HUES64 (cell line): ENCODE data around the gene CDCA3.
A peak's percentile ranks its signal among the peaks of the same experiment; 100 is the strongest.

Experiments
- H3K27ac ChIP-seq: 2 replicates; pipeline ENCODE4 v1.7.0; 2013; ENCODE audit warnings: low read depth, low read length, inconsistent platforms
- H3K27me3 ChIP-seq: 2 replicates; pipeline ENCODE4 v1.6.1; 2013; ENCODE audit warnings: mild to moderate bottlenecking, low read length; ENCODE audit not compliant: insufficient read depth
- H3K36me3 ChIP-seq: 2 replicates; pipeline ENCODE4 v1.6.1; 2013; ENCODE audit warnings: mild to moderate bottlenecking, low read length; ENCODE audit not compliant: insufficient read depth
- H3K4me1 ChIP-seq: 2 replicates; pipeline ENCODE4 v1.6.1; 2013; ENCODE audit warnings: mild to moderate bottlenecking, low read length, moderate library complexity; ENCODE audit not compliant: insufficient read depth
- H3K4me3 ChIP-seq: 2 replicates; pipeline ENCODE4 v1.5.1; 2013; ENCODE audit warnings: mild to moderate bottlenecking, low read length, moderate library complexity
- H3K9ac ChIP-seq: 2 replicates; pipeline ENCODE4 v1.6.1; 2013; ENCODE audit warnings: mild to moderate bottlenecking, low read depth, low read length
- H3K9me3 ChIP-seq: 2 replicates; pipeline ENCODE4 v1.6.1; 2013; ENCODE audit warnings: low read depth, low read length; ENCODE audit not compliant: insufficient read depth
- WGBS: fragments of 150-250, 120-280 bp; methylation state at CpG from one replicate; pipeline ENCODE4 v1.1.7; 2013; ENCODE audit warnings: missing lambda C conversion rate; 5-methylcytosine and 5-hydroxymethylcytosine counted together

Gene CDCA3

DNA sequence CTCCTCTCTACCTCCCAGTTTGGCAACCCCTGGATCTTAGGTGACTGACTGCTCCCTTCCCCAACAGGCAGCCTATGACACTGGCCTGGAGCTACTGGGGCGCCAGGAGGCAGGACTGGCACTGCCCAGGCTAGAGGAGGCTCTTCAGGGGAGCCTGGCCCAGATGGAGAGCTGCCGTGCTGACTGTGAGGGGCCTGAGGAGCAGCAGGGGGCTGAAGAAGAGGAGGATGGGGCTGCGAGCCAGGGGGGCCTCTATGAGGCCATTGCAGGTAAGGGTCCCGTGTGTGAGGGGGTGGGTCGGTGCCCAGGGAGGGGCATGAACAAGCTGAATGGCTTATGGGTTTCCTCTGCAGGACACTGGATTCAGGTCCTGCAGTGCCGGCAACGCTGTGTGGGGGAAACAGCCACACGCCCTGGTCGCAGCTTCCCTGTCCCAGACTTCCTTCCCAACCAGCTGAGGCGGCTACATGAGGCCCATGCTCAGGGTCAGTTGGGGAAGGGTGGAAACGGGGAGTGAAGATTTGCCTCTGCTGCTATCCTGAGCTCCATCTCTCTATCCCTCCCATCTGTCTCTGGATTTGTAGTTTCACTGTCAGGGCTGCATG is 20.7 kb downstream of the CDCA3 start:
- H3K27ac ChIP-seq = no peak overlapping the region

DNA sequence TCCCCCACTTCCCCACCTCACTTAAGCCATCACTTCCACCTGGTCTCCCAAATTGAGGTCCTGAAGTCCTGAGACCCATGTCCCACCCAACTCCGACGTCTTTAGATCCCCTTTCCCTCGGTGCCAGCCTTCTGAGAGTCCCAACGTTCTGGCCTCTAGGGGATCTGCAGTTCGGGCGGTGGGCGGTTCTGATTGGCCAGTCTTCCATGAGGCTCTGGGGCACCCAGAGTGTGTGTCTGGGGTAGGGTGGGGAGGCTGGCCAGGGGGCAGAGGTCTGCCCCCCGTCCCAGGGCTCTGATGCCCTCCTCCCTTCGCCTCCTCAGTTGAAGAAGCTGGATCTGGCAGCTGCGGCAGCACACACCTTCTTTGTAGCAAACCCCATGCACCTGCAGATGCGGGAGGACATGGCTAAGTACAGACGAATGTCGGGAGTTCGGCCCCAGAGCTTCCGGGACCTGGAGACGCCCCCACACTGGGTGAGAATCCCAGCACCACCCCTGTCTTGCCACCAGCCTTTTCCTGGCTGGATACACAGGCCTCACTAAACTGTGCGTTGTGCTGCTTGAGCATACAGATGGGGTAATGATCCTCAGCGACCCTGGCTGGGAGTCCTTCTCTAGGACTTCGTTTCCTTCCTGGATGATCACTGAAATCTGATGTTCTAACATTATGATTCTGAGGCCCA is 21.4 kb downstream of the CDCA3 start:
- no peaks in the 10 kb centered on the region for H3K9me3 ChIP-seq
- 31% methylated on average over 19 of the region's 19 CpGs for WGBS
- peaks cover 11% of the 10 kb centered on the region for H3K4me1 ChIP-seq
- H3K9ac ChIP-seq = peak overlapping the region; percentile 91
- peaks cover 8% of the 10 kb centered on the region for H3K27me3 ChIP-seq
- peak overlapping the region; percentile 97 for H3K4me3 ChIP-seq
- H3K27ac ChIP-seq = peak overlapping the region; percentile 56; the same call in 1 of the 2 replicates
- peaks cover 43% of the 10 kb centered on the region for H3K36me3 ChIP-seq

More for the DNA sequence above, 20.7 kb downstream of the CDCA3 start:
- WGBS = 89% methylated on average over 11 of the region's 11 CpGs
- peaks cover under 1% of the 10 kb centered on the region; the same call in 1 of the 2 replicates for H3K27me3 ChIP-seq
- no peak overlapping the region for H3K9ac ChIP-seq
- H3K4me3 ChIP-seq = peak overlapping the region; percentile 97; the same call in 1 of the 2 replicates
- peaks cover 49% of the 10 kb centered on the region for H3K36me3 ChIP-seq
- peaks cover 11% of the 10 kb centered on the region for H3K4me1 ChIP-seq
- no peaks in the 10 kb centered on the region for H3K9me3 ChIP-seq

DNA sequence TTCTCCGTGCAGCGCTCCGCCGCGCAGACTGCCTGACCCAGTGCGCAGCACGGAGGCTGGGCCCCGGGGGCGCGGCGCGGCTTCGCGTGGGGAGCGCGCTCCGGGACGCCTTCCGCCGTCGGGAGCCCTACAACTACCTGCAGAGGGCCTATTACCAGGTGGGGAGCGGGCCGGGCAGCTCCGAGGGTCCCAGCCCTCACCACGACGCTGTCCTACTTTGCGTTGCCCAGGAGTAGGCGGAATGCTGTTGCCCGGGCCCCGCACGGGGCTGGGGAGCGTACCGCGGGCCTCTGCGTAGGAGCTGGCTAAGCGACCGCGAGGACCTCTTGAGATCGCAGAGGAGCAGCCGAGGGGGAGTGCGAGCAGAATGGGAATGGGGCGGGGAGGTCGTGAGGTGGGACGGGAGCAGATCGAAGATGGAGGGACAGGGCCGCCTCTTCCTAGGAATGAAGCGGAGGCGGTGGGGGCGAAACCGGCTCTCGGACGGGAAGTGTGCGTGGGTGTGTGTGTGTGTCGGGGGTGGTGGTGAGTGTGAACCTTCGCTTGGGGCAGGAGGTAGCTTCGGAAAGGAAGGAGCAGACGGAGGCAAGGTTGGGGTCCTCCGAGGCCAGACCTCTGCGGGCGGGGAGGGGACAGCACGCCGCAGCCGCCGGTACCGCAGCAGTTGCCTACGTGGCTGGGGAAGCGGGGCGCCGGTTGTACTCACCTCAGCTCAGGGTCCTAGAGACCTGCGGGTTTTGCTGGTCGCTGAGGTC is 22.1 kb downstream of the CDCA3 start:
- WGBS = under 1% methylated on average over 71 of the region's 71 CpGs
- Histone ChIP-seq H3K9ac (peak overlapping the region; percentile 91), H3K27me3 (peaks cover 13% of the 10 kb centered on the region), H3K36me3 (peaks cover 37% of the 10 kb centered on the region), H3K27ac (peak overlapping the region; percentile 56), H3K4me3 (peak overlapping the region; percentile 97), H3K4me1 (peaks cover 11% of the 10 kb centered on the region), H3K9me3 (no peaks in the 10 kb centered on the region)

DNA sequence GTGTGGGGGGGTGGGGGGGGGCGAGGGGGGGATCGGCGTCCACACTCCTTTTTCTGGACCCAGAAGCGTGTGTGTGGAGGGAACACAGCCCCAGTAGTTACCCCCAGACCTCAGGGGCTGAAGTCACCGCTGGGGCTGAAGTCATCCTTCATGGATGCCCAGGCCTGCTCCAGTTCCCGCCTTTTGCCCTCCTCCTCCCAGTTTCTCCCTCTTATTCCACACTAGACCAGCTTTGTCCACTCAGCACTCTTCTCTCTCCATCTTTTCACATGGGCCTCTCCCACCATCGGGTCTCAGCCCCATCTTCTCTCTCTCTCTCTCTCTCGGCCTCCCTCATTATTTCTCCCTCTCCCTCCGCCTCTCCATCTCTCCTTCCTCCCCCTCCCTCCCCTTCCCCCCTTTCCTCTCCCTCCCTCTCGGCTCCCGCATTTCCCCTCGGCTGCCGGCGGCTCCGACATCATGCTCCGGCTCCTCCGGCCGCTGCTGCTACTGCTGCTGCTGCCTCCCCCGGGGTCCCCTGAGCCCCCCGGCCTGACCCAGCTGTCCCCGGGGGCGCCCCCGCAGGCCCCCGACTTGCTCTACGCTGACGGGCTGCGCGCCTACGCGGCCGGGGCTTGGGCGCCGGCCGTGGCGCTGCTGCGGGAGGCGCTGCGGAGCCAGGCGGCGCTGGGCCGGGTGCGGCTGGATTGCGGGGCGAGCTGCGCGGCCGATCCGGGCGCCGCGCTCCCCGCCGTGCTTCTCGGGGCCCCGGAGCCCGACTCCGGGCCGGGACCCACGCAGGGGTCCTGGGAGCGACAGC is 22.9 kb downstream of the CDCA3 start, which contains the start of gene P3H3:
TSS of gene P3H3 (plus strand) at position 426 of the 799 bp plus-strand sequence. CDS start at position 460, 34 bp downstream.
- Histone ChIP-seq H3K27me3 (peaks cover 15% of the 10 kb centered on the region), H3K27ac (peak within 1 kb of the TSS; percentile 56), H3K4me1 (peaks cover 14% of the 10 kb centered on the region), H3K9me3 (no peaks in the 10 kb centered on the region), H3K9ac (peak within 1 kb of the TSS; percentile 91), H3K36me3 (peaks cover 29% of the 10 kb centered on the region), H3K4me3 (peak within 1 kb of the TSS; percentile 97)
- WGBS = 2% methylated on average over 59 of the region's 60 CpGs

DNA sequence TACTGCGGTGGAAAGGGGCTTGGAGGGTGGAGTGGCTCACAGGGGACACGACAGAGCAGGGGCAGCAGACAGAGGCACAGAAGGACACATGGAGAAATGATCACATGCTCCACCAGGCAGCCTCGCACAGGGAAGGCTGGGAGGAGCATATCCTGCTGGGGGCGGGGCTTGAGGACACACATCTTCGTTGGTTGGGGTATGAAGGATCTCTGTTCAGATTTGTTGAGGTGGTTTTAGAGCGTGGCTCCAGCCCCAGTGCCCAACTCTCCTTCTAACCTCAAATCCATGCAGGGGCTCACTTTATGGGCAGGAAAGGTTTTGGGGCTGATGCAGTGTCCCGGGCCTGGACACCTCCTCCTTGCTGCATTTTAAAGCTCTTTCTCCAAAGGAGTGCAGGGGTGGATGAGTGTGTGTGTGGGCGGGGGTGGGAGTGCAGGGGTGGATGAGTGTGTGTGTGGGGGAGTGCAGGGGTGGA is 23.6 kb downstream of the CDCA3 start:
- H3K27ac ChIP-seq = peak overlapping the region; percentile 33
- no peak overlapping the region; the same call in 1 of the 2 replicates for H3K9ac ChIP-seq
- H3K4me1 ChIP-seq = peaks cover 21% of the 10 kb centered on the region
- no peaks in the 10 kb centered on the region for H3K9me3 ChIP-seq
- H3K36me3 ChIP-seq = peaks cover 26% of the 10 kb centered on the region
- WGBS = 7% methylated on average over 6 of the region's 8 CpGs
- H3K4me3 ChIP-seq = peak overlapping the region; percentile 28; the same call in 1 of the 2 replicates
- peaks cover 20% of the 10 kb centered on the region for H3K27me3 ChIP-seq

DNA sequence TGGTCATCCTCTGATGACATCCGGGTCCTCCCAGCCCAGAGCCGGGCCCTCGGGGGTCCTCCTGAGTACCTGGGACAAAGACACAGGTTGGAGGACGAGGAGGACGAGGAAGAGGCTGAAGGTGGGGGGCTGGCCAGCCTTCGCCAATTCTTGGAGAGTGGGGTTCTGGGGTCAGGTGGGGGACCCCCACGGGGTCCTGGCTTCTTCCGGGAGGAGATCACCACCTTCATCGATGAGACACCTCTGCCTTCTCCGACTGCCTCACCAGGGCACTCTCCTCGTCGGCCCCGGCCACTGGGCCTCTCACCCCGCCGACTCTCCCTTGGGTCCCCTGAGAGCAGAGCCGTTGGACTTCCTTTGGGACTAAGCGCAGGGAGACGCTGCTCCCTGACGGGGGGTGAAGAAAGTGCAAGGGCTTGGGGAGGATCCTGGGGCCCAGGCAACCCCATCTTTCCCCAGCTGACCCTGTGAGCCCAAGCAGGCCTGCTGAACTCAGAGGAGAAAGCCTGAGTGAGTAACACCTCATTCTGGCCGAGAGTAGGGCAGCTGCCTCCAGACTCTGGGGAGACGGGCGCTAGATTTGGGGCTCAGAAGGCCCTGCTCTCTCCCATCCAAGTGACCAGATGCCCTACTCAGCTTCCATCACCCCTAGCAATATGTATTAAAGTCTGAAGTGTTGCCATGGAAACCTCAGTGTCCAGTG is 24.2 kb downstream of the CDCA3 start:
- peaks cover 27% of the 10 kb centered on the region for H3K4me1 ChIP-seq
- peaks cover 21% of the 10 kb centered on the region for H3K36me3 ChIP-seq
- peaks cover 25% of the 10 kb centered on the region for H3K27me3 ChIP-seq
- no peak overlapping the region for H3K4me3 ChIP-seq
- 82% methylated on average over 22 of the region's 22 CpGs for WGBS
- H3K9me3 ChIP-seq = no peaks in the 10 kb centered on the region
- peak overlapping the region; percentile 33 for H3K27ac ChIP-seq
- H3K9ac ChIP-seq = no peak overlapping the region; the same call in 1 of the 2 replicates

DNA sequence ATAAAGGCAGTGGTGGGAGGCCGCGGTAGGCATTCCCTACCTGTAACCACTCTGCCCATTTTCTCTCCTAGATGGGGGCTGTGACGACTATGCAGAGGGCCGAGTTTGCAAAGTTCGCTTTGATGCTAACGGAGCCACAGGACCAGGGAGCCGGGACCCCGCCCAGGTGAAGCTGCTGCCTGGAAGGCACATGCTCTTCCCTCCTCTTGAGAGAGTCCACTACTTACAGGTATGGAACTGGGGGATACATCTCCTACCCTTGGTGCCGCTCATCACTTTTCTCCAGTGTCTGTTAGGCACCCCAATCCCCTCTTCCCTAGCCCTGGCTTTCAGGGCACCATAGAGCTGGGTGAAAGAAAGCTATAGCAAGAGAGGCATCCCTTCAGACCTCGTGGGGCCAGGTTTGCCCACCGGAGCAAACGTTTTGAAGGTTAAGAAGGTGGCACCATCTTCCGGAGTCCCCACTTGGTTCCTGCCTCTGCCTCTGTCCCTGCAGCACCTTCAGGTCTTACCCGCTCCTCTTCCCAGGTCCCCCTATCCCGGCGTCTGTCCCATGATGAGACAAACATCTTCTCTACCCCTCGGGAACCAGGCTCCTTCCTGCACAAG is 24.9 kb downstream of the CDCA3 start:
- H3K9me3 ChIP-seq = no peaks in the 10 kb centered on the region
- 63% methylated on average over 17 of the region's 17 CpGs for WGBS
- H3K27me3 ChIP-seq = peaks cover 26% of the 10 kb centered on the region
- peaks cover 15% of the 10 kb centered on the region for H3K36me3 ChIP-seq
- H3K4me1 ChIP-seq = peaks cover 28% of the 10 kb centered on the region
- H3K9ac ChIP-seq = no peak overlapping the region
- H3K27ac ChIP-seq = no peak overlapping the region
- no peak overlapping the region for H3K4me3 ChIP-seq

DNA sequence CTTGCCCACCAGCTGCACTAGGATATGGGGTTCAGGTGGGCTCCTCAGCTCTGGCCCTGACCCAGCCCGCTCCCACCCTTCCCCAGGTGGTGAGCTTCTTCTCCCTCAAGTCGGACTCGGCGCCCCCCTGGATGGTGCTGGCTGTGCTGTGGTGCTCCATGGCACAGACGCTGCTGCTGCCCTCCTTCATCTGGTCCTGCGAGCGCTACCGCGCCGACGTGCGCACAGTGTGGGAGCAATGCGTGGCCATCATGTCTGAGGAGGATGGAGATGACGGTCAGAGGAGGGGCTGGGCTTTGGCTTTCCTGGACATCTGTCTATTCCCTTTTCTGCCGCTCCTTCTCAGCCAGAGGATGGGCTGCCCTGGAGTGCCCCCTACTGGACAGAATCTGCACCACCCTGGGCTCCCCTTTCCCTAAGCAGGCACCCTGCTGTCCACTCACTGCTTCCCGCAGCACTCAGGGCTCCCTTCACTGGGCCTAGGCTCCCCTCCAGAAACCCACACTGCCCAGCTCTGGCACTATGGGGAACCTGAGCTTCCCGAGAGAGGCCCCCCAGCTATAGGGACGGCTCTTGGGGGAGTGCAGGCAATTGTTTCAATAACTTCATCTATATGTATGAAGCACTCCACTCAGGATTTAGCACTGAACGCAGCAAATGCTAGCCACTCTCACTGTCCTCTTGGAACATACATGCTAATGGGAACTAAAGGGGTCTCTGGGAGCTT is 25.5 kb downstream of the CDCA3 start:
- peak overlapping the region; percentile 42 for H3K4me3 ChIP-seq
- H3K36me3 ChIP-seq = peaks cover 8% of the 10 kb centered on the region
- WGBS = 6% methylated on average over 18 of the region's 19 CpGs
- peaks cover 35% of the 10 kb centered on the region for H3K4me1 ChIP-seq
- H3K27ac ChIP-seq = no peak overlapping the region
- peaks cover 26% of the 10 kb centered on the region for H3K27me3 ChIP-seq
- no peaks in the 10 kb centered on the region for H3K9me3 ChIP-seq
- no peak overlapping the region for H3K9ac ChIP-seq

DNA sequence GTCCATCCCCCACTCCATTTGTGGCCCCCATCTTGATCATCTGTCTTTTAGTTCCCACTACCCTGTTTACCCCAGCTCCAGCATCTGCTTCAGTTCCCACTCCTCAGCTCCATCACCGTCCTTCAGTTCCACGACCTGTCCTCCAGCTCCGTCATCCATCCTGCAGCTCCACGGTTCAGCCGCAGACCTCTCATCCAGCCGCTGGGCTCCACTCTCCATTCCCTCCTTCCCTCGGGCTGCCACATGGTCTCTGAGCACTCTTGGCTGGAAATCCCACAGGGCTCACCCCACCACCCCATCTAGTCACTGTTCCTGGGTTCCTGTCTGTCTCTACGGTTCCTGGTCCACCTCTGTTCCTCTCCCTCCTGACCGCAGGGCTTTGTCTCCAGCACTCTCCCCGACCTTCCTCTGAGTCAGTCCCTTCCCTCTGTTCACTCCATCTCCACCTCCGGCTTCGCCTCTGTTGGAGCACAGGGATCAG is 26.1 kb downstream of the CDCA3 start:
- H3K9ac ChIP-seq = no peak overlapping the region
- peaks cover 38% of the 10 kb centered on the region for H3K4me1 ChIP-seq
- 27% methylated on average over 12 of the region's 12 CpGs for WGBS
- H3K27ac ChIP-seq = no peak overlapping the region
- no peaks in the 10 kb centered on the region for H3K9me3 ChIP-seq
- peaks cover 29% of the 10 kb centered on the region for H3K27me3 ChIP-seq
- peaks cover 2% of the 10 kb centered on the region; the same call in 1 of the 2 replicates for H3K36me3 ChIP-seq
- H3K4me3 ChIP-seq = peak overlapping the region; percentile 42
